HG02798 (cell line): ENCODE data around the gene ADAMTS7.
"Not testable (repeated sequence)": the region's sequence is repeated elsewhere in the genome, so short reads cannot be mapped to it uniquely, and the experiment has no call there.

Experiments
- ATAC-seq: cut with Tn5 transposase; IDR thresholded peaks from one replicate; pipeline ENCODE4 v1.9.1; 2021; ENCODE audit warnings: mild to moderate bottlenecking; ENCODE audit not compliant: unreplicated experiment, poor library complexity

ADAMTS7 gene

GRCh38 chr15:78811124-78811824 is at the start of gene ADAMTS7:
Gene ADAMTS7, minus strand, starts transcription at chr15:78811464. Its CDS starts 244 bp downstream, at chr15:78811220.
- peak; percentile 62 for ATAC-seq

- ATAC-seq = peak; percentile 66
Observed at GRCh38 chr15:78859971-78860719, 48.9 kb upstream of the ADAMTS7 start.

- no peak for ATAC-seq
Observed at GRCh38 chr15:78855746-78856145, 44.5 kb upstream of the ADAMTS7 start.

GRCh38 chr15:78854833-78855372 is 43.6 kb upstream of the ADAMTS7 start:
- no peak for ATAC-seq

GRCh38 chr15:78853500-78853899 is 42.2 kb upstream of the ADAMTS7 start:
- ATAC-seq = no peak

- ATAC-seq = no peak
Observed at GRCh38 chr15:78850941-78851755, 39.9 kb upstream of the ADAMTS7 start.

GRCh38 chr15:78850352-78850751 is 39.1 kb upstream of the ADAMTS7 start:
- no peak for ATAC-seq

GRCh38 chr15:78847387-78847906 is 36.2 kb upstream of the ADAMTS7 start:
- ATAC-seq = not testable (repeated sequence)

- ATAC-seq = not testable (repeated sequence)
Observed at GRCh38 chr15:78846906-78847305, 35.6 kb upstream of the ADAMTS7 start.

GRCh38 chr15:78842519-78842918 is 31.3 kb upstream of the ADAMTS7 start:
- peak; percentile 71 for ATAC-seq

GRCh38 chr15:78841891-78842290 is 30.6 kb upstream of the ADAMTS7 start:
- no peak for ATAC-seq

GRCh38 chr15:78841376-78841706 is 30.1 kb upstream of the ADAMTS7 start:
- ATAC-seq = no peak

- ATAC-seq = no peak
Observed at GRCh38 chr15:78840661-78841375, 29.6 kb upstream of the ADAMTS7 start.

GRCh38 chr15:78839151-78839550 is 27.9 kb upstream of the ADAMTS7 start:
- not testable (repeated sequence) for ATAC-seq

- no peak for ATAC-seq
Observed at GRCh38 chr15:78838489-78838888, 27.2 kb upstream of the ADAMTS7 start.

GRCh38 chr15:78837543-78837942 is 26.3 kb upstream of the ADAMTS7 start:
- ATAC-seq = no peak

- ATAC-seq = no peak
Observed at GRCh38 chr15:78837131-78837530, 25.9 kb upstream of the ADAMTS7 start.

GRCh38 chr15:78836333-78836732 is 25.1 kb upstream of the ADAMTS7 start:
- ATAC-seq = no peak

GRCh38 chr15:78831229-78832207 is 20.3 kb upstream of the ADAMTS7 start:
- no peak for ATAC-seq
